ENCODE data around the gene TIMM44. TPM values are rescaled to one million over a fixed set of nuclear protein-coding genes. Genes with fewer than 3 reads are reported as not detected.

The TIMM44 gene
- polyA plus RNA-seq, 1 donor (not counting 4 experiments of a cell fraction or from before 2014, with no cell fraction given) = 34.8 TPM

- Histone ChIP-seq H3K27me3 (ENCODE audit: control insufficient read depth, extremely low read depth, insufficient read depth, low read length) (no peaks in the 10 kb centered on the region), H3K27ac (ENCODE audit: control insufficient read depth, insufficient read depth, low read length) (no peak overlapping the region), H4K20me1 (ENCODE audit: control insufficient read depth, extremely low read depth, insufficient read depth, low read length) (peaks cover 31% of the 10 kb centered on the region), H2AFZ (ENCODE audit: control insufficient read depth, low read length) (no peak overlapping the region), H3K4me2 (ENCODE audit: control insufficient read depth, extremely low read depth, insufficient read depth, low read depth, low read length) (no peak overlapping the region), H3K9me1 (ENCODE audit: control insufficient read depth, extremely low read depth, insufficient read depth, low read length) (peaks cover 2% of the 10 kb centered on the region), H3K79me2 (ENCODE audit: control insufficient read depth, insufficient read depth, low read length) (peaks cover 62% of the 10 kb centered on the region), H3K9me3 (ENCODE audit: control insufficient read depth, low read depth, low read length) (no peaks in the 10 kb centered on the region), H3K4me3 (ENCODE audit: control insufficient read depth in 2 of 3, extremely low read depth in 1 of 3, insufficient read depth in 2 of 3, low read depth in 1 of 3, low read length in 3 of 3) (no peak overlapping the region), H3K4me1 (ENCODE audit: control insufficient read depth, extremely low read depth, insufficient read depth, low read length) (peaks cover 36% of the 10 kb centered on the region), H3K9ac (ENCODE audit: control insufficient read depth, extremely low read depth, insufficient read depth, low read length) (no peak overlapping the region), H3K36me3 (ENCODE audit: control insufficient read depth in 2 of 2, extremely low read depth in 1 of 2, insufficient read depth in 2 of 2, low read length in 2 of 2) (peaks cover 39% of the 10 kb centered on the region in 2 experiments)
- no peak for FAIRE-seq
- no peak for TF ChIP-seq EZH2 (IDR thresholded peaks at IDR 0.05; ENCODE audit: low read length)
- TF ChIP-seq, protein P1, sequence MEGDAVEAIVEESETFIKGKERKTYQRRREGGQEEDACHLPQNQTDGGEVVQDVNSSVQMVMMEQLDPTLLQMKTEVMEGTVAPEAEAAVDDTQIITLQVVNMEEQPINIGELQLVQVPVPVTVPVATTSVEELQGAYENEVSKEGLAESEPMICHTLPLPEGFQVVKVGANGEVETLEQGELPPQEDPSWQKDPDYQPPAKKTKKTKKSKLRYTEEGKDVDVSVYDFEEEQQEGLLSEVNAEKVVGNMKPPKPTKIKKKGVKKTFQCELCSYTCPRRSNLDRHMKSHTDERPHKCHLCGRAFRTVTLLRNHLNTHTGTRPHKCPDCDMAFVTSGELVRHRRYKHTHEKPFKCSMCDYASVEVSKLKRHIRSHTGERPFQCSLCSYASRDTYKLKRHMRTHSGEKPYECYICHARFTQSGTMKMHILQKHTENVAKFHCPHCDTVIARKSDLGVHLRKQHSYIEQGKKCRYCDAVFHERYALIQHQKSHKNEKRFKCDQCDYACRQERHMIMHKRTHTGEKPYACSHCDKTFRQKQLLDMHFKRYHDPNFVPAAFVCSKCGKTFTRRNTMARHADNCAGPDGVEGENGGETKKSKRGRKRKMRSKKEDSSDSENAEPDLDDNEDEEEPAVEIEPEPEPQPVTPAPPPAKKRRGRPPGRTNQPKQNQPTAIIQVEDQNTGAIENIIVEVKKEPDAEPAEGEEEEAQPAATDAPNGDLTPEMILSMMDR (optimal IDR thresholded peaks at IDR 0.05 in 1 of 3, IDR thresholded peaks at IDR 0.05 in 1 of 3, conservative IDR thresholded peaks at IDR 0.05 in 1 of 3; ENCODE audit: extremely low read depth in 1 of 3, insufficient read depth in 2 of 3, low read length in 3 of 3) = no peak
- dilution Hi-C loops (cut with MboI; ENCODE audit: extremely low pct_ligation_motif_present, low sequenced_read_pairs) = no loop called here
- no peak for DNase-seq (ENCODE audit: low read depth, low spot score)
Measured at GRCh38 chr19:7980168-7980567, 36.7 kb upstream of the TIMM44 start.

DNA sequence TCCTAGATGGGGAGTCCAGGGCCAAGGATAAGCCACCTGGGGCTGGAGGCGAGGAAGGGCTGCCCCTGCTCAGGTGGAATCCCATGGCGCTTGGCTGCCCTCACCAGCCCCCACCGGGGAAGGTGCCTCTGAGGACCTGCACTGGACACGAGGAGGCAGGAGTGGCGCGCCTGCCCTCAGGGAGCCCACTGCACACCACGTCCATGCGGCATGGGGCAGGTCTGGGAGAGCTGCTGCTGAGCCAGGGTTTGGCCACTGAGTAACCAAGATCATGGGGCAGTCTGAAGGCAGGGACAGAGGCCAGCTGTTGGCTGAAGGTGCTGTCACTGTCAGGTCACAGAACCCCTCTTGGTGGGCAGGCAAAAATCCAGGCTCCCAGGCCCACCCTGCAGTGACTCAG, 36.1 kb upstream of the TIMM44 start:
- Histone ChIP-seq H3K4me1 (ENCODE audit: control insufficient read depth, extremely low read depth, insufficient read depth, low read length) (peaks cover 30% of the 10 kb centered on the region), H3K4me2 (ENCODE audit: control insufficient read depth, extremely low read depth, insufficient read depth, low read depth, low read length) (no peak overlapping the region), H3K9me1 (ENCODE audit: control insufficient read depth, extremely low read depth, insufficient read depth, low read length) (peaks cover 2% of the 10 kb centered on the region), H3K79me2 (ENCODE audit: control insufficient read depth, insufficient read depth, low read length) (peaks cover 66% of the 10 kb centered on the region), H3K27me3 (ENCODE audit: control insufficient read depth, extremely low read depth, insufficient read depth, low read length) (no peaks in the 10 kb centered on the region), H3K9me3 (ENCODE audit: control insufficient read depth, low read depth, low read length) (no peaks in the 10 kb centered on the region), H3K9ac (ENCODE audit: control insufficient read depth, extremely low read depth, insufficient read depth, low read length) (no peak overlapping the region), H3K36me3 (ENCODE audit: control insufficient read depth in 2 of 2, extremely low read depth in 1 of 2, insufficient read depth in 2 of 2, low read length in 2 of 2) (peaks cover 41 to 42% of the 10 kb centered on the region in 2 experiments), H2AFZ (ENCODE audit: control insufficient read depth, low read length) (no peak overlapping the region), H4K20me1 (ENCODE audit: control insufficient read depth, extremely low read depth, insufficient read depth, low read length) (peaks cover 30% of the 10 kb centered on the region), H3K27ac (ENCODE audit: control insufficient read depth, insufficient read depth, low read length) (no peak overlapping the region), H3K4me3 (ENCODE audit: control insufficient read depth in 2 of 3, extremely low read depth in 1 of 3, insufficient read depth in 2 of 3, low read depth in 1 of 3, low read length in 3 of 3) (no peak overlapping the region)
- TF ChIP-seq EZH2 (IDR thresholded peaks at IDR 0.05; ENCODE audit: low read length) = no peak
- TF ChIP-seq, protein P1 (optimal IDR thresholded peaks at IDR 0.05 in 1 of 3, IDR thresholded peaks at IDR 0.05 in 1 of 3, conservative IDR thresholded peaks at IDR 0.05 in 1 of 3; ENCODE audit: extremely low read depth in 1 of 3, insufficient read depth in 2 of 3, low read length in 3 of 3) = no peak
- FAIRE-seq (no peak), DNase-seq (ENCODE audit: low read depth, low spot score) (no peak)
- dilution Hi-C loops (cut with MboI; ENCODE audit: extremely low pct_ligation_motif_present, low sequenced_read_pairs) = no loop called here
